ENCODE data around the gene LRRIQ1.

LRRIQ1 gene

DNA sequence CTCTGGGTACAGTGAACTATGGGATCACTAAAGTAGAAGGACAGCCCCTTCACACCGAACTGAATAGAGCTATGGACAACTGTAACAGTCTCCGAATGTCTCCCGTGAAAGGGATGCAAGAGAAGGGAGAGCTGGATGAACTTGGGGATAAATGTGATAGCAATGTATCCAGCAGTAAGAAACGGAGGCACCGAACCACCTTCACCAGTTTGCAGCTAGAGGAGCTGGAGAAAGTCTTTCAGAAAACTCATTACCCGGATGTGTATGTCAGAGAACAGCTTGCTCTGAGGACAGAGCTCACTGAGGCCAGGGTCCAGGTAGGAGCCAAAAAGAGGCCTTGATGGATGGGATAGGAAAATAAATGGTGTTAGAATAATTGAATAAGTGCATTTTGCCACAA is 247.4 kb downstream of the LRRIQ1 start:
- no peak for DNase-seq (ENCODE audit: low read depth)

All from activated gamma-delta T cell treated with anti-CD3 and anti-CD28 coated beads, Interleukin-2, amount 50 U/mL, for 16 hours (primary cell).